ENCODE data around the gene TWSG1.
"Not testable (repeated sequence)": the region's sequence is repeated elsewhere in the genome, so short reads cannot be mapped to it uniquely, and the experiment has no call there.

Gene TWSG1

DNA sequence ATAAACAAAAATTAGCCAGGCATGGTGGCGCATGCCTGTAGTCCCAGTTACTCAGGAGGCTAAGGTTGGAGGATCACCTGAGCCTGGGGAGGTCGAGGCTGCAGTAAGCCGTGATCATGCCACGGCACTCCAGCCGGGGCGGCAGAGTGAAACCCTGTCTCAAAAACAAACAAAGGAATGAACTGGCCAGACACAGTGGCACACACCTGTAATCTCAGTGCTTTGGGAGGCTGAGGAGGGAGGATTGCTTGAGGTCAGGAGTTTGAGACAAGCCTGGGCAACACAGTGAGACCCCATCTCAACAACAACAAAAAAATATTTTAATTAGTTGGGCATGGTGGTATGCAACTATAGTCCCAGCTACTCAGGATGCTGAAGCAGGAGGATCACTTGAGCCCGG lies 116.3 kb downstream of the TWSG1 start:
- DNase-seq (ENCODE audit: low read depth, low spot score): not testable (repeated sequence)

All from astrocyte of the hippocampus (primary cell).